Stimulated activated CD8-positive, alpha-beta memory T cell treated with anti-CD3 and anti-CD28 coated beads, Interleukin-7, amount 100 ng/mL, for 1 hour (primary cell): ENCODE data around the gene ZIC3.
"Not testable (repeated sequence)": the region's sequence is repeated elsewhere in the genome, so short reads cannot be mapped to it uniquely, and the experiment has no call there.

ENCODE experiments used
- DNase-seq, 2 donors: peaks; one replicate each; pipeline ENCODE4 v3.0.0-alpha.2; 2020; ENCODE audit warnings: low read depth in 2 of 2

ZIC3 gene

DNA sequence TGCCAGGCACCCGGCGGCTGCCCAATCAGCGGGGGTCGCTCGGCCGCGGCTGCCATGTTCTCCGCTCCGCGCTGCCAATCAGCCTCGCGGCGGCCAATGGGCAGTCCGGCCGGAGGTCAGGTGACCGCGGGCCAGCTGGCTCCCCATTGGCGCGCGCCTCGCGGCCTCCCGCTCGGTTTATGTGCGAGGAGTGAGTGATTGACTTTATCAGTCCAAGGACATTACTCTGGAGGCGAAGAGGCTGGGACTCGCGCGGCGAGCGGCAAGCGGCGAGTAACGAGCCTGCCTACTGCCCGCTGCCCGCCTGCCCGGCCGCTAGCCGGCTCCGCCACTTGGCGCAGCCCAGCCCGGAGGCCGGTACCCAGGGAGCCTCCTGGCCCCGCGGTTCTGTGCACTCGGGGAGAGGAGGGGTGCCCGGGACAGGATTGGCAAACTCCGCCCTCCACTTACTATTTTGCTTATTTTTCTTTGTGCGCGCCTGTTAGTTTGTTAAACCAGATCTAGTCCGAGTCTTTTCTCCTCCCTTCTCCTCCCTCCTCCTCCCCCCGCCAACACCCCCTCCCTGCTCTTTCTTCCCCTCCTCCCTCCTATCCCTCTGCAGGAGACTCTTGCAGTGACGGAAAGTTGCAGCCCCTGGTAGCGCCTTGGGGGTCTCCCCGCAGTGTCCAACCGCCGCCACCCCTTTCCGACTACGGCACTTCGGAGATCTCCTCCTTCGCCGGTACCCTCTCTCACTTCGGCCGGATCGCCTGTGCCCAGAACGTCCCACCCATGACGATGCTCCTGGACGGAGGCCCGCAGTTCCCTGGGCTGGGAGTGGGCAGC lies at the start of gene ZIC3:
ZIC3 (plus strand) TSS at position 207 of the 825 bp plus-strand sequence; CDS start at position 772, 565 bp downstream.
- no peak for DNase-seq

DNA sequence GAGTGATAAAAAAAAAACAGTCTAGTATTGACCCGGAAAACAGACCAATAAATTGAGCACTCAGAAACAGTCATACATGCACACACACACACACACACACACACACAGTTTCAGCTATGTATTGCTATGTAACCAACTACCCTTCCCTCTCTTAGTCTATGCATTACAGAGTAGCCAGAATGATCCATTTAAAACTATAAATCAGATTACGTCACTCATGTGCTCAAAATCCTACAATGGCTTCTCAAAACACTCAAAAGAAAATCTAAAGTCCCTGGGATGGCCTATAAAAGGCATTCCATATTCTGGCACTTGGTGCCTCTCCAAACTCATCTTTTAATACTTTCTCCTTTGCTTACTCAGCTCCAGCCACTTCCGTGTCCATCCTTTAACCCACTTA lies 46.5 kb upstream of the ZIC3 start:
- no peak for DNase-seq

DNA sequence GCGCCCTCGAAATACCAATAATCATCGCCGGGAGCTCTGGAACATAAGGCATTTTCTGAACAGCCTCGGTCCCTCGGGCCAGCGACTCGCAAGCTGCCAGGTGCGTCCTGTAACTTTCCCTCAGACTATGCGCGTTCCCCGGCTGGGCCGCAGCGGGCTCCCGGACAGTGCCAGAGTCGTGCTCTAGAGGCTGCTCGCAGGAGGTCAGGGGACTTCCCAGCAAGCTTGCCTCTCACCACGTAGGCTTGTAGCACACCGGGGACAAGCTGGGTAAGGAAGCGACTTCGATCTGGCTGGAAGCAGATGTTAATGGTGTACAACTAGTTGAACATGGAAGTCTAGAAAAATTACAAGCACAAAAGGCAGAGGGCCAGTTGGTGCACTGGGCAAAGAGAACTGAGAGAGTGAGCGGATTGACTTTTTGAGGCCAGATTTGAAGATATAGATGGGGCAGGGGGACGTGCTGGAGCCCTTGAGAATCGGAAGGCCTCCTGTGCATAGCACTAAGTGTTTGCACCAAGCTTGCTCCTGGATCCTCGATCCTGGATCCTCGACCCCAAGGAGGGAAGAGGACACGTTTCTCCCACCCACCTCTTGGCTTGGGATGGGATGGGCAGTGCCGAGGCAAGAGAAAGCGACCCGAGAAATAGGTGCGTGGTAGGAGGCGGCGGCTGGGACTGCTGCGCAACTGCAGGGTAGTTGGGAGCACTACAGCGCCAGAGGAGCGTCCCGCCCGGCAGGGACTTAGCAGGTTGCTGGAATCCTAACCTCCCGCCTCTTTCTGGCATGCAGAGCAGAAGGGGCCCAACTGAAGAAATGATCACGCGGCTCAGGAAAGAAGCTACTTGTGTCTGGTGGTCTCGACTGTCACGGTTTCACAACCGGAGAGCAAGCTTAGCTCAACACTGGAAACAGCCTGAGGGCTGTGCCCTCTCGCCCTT lies 19.9 kb upstream of the ZIC3 start:
- no peak for DNase-seq

DNA sequence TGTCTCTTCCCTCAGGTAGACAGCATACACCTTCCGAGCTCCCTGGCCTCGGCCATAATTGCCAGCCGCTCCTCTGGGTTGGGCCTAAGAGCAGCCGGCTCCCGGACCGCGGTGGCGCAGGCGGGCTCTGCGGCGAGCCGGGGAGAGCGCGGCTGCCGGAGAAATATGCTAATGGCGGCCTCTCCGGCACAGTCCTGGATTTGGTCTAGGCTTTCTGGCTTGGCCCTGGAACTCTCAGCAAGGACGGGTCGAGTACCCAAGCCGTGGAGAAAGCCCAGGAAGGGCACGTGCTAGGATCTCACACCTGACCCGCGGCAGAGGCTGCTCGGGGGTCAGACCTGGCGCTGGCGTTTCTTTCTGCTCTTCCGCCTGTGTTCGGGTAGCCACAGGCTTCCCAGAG lies 18.6 kb upstream of the ZIC3 start:
- DNase-seq: no peak

DNA sequence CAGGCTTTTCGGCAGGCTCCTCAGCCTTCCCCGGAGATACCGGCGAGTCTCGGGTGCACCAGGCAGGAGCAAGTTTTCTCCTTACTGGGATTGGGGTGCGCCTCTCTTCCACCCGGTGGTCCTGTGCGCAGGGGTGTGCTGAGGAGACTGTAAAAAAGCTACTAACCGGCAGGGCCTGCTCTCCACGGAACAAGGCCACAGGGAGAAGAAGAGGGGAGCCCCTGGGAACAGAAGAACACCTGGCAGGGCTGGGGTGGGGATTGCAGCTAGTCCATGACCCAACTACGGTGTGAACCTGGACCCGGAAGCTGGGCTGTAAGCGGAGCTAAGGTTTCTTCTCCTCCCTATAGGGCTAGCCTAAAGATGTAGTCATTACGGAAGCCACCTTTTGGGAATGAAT lies 17.7 kb upstream of the ZIC3 start:
- no peak for DNase-seq

DNA sequence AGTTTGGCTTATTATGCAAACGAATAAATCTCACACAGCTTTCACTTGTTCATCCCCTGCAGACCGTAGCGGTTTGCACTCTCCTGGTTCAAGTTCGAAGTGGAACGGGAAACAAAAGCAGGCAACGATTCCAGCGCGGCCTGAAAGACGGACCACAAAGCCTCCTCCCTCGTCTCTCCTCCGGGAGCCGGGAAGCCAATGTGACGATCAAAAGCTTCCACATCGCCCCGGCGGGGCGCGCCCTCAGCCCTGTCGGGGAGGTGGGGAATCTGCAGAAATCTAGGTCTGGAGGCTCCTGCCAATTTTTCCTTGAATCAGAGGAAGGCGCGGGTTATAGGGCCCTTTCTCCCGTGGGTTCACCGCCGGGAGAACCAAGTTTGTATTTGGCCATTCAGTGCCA lies 16.9 kb upstream of the ZIC3 start:
- no peak for DNase-seq

DNA sequence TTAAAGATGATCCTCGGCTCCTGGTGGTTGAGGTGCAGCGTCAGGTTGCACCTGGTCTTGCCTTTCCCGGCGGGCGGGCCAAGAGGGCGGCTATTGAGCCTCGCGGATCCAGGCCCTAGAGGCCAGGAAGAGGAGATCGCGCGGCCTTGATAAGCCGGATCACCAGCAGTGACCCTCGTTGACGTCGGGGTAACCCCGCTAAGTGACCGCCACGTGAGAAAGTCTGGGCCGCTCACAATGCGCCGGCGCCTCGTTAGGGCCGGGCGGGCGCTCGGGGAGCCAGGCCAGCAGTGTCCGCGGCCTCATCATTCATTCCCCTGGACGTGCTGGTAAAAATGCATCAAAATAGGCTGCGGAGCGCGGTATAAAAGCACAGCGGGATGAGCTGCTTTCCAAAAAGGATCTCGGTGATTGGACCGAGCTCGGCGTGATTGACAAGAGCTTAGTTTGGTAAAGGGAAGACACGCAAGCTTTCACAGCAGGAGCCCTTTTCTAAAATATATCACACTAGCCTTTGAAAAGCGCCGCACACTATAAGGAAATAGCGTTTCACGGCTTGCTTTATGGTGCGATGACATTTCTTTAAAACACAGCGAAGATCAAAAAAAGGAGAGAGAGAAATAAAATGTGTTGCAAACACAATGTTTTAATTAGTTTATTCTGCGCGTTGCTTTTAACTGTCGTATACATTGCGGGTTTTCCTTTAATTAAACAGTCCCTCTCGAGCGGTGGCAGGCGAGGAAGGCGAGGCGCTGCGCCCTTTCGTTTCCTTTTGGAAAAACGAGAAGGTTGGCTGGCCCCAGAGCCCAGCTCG lies 15.9 kb upstream of the ZIC3 start:
- no peak for DNase-seq

DNA sequence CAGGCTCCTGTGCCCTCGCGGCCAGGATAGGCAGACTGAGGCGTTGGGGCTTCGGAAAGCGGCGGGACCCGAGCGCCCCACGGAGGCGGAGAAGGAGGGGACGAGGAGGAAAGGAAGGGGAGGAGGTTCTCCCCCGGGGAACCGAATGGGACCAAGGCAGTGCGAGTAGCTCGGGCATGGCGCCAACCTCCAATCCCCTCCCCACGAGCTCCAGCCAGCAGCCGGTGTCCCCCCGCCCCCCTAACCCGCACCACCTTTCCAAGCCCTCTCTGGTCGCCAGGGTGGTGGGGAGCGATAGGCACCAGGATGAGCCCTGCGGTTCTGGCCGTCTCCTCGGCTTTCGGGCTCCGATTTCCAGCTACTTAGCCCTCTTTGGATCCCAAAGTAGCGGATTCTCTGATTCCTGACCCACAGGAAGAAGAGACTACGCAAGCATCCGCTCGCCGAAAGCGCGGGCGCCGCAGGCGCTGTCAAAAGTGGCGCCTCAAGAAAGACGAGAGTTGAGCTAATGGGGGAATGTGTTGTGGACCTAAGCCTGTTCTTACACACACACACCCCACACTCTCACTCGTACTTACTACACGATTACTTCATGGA lies 15.2 kb upstream of the ZIC3 start:
- no peak for DNase-seq

DNA sequence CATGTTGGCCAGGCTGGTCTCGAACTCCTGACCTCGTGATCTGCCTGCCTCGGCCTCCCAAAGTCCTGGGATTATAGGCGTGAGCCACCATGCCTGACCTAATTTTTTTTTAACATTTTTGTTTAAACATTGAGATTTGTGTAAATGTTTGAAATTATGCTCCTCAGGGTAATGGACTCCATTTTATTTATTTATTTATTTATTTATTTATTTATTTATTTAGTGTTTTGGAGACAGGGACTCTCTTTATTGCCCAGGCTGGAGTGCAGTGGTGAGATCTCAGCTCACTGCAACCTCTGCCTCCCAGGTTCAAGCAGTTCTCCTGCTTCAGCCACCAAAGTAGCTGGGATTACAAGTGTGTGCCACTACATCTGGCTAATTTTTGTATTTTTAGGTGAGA lies 13.8 kb upstream of the ZIC3 start:
- not testable (repeated sequence) for DNase-seq

DNA sequence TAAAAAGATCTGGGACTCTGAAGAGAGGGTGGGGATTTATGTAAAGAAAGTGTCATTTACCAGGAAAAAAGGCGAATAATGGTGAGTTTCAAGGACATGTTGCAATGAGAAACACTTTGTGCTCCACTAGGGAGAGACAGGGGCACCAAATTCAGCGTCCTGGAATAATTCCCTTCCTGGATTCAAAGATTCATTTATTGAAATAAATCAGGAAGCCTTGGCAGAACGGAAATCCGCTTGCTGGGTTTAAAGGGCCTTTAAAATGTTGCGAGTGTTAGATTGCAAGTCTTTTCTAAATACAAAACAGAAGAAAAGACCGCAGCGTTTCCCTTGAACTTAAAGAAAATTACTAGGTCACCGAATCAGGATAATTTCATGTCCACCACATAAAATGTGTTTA lies 3.8 kb upstream of the ZIC3 start:
- no peak for DNase-seq

DNA sequence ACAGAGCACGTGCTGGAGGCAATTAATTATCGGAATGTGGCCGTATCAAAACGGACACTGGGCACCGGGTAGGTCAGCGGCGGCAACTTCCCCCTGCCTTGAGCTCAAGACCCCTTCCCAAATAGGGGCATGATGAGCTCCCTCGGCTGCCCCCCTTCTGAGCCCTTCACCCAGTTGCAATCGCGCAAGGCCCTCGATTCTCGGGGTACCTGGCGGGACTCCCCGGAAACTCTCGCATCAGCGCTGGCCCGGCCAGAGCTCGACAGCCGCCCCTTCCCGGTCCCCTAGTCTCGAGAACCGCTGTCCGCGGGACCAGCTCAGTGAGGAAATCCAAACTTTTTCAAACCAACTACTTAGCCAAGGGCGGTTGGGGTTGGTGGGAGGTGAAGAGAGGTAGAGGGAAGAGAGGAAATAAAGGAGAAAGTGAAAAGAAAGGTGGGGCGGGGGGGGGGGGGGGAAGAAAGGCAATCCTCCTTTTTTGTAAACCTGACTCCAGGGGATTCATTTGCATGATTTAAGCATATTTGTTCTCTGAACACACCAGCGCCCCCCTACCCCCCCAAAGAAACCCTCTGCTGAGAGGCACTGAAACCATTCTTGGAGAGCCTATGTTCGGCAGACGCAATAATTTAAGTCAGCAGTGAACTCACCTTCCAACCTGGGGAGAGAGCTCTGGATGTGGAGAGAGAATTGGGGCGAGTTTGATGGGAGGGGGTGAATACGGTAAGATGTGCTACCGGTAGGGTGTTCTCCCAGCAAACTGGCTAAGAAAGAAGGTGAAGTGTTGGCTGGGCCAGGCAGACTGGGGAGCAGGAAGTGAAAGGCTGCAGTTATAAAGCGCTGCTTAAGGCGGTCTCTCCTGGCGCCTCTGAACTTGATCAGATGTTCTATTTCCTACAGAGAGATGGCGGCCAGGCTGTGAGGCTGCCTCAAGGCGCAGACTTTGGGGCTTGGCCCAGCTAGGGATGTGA lies 2.0 kb upstream of the ZIC3 start:
- no peak for DNase-seq

DNA sequence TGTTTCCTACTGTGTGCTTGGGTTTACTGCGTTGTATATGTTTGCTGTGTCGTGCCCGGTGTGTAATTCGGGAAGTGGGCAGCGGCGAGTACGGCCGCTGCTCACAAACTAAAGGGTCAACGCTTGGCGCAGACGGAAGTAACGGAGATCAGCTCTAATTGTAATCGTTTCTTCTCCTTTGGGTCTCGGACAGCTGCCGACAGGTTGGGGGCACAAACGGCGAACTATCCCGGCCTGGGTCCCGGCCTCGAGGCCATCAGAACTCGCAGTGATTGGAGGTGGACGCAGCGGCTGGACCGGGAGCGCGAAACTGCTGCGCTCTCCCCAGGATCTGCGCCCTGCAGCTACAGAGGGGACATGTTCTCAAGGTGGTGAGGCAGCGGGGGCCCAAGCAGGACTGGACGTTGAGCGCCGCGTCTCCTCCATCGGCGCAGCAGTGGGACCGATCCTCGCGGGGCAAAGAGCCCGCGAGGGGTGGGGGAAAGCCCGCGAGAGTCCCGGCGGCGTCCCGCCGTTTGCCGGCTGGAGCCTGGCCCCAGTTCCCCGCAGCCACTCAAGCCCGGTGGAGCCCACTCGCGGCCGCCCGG lies 516 bp upstream of the ZIC3 start:
- DNase-seq: no peak

DNA sequence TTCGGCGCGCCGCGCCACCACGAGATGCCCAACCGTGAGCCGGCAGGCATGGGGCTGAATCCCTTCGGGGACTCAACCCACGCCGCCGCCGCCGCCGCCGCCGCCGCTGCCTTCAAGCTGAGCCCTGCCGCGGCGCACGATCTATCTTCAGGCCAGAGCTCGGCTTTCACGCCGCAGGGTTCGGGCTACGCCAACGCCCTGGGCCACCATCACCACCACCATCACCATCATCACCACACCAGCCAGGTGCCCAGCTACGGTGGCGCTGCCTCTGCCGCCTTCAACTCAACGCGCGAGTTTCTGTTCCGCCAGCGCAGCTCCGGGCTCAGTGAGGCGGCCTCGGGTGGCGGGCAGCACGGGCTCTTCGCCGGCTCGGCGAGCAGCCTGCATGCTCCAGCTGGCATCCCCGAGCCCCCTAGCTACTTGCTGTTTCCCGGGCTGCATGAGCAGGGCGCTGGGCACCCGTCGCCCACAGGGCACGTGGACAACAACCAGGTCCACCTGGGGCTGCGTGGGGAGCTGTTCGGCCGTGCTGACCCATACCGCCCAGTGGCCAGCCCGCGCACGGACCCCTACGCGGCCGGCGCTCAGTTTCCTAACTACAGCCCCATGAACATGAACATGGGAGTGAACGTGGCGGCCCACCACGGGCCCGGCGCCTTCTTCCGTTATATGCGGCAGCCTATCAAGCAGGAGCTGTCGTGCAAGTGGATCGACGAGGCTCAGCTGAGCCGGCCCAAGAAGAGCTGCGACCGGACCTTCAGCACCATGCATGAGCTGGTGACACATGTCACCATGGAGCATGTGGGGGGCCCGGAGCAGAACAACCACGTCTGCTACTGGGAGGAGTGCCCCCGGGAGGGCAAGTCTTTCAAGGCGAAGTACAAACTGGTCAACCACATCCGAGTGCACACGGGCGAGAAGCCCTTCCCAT lies 1.1 kb downstream of the ZIC3 start:
- DNase-seq: no peak

DNA sequence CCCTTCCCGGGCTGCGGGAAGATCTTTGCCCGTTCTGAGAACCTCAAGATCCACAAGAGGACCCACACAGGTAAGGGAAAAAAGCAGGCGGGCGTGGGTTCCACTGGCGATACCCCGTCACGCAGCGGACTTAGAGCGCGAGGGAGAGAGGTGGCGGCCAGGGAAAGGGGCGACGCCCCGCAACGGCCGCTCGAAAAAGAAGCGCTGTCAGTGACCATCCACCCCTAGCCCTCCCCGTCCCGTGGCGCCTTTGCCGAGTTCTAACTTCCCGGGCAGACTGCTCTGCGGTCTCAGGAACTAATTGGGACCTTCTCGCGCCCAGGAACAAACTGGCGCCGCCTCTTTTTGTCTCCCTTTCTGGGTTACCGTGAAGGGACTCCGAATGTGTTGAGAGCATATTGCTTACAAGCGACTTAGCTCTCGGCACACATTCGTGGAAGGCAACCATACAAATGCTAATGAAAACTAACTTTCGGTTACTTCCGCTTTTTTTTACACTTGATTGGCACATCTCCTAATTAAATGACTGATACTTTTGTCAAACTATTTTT lies 1.8 kb downstream of the ZIC3 start:
- DNase-seq: no peak

DNA sequence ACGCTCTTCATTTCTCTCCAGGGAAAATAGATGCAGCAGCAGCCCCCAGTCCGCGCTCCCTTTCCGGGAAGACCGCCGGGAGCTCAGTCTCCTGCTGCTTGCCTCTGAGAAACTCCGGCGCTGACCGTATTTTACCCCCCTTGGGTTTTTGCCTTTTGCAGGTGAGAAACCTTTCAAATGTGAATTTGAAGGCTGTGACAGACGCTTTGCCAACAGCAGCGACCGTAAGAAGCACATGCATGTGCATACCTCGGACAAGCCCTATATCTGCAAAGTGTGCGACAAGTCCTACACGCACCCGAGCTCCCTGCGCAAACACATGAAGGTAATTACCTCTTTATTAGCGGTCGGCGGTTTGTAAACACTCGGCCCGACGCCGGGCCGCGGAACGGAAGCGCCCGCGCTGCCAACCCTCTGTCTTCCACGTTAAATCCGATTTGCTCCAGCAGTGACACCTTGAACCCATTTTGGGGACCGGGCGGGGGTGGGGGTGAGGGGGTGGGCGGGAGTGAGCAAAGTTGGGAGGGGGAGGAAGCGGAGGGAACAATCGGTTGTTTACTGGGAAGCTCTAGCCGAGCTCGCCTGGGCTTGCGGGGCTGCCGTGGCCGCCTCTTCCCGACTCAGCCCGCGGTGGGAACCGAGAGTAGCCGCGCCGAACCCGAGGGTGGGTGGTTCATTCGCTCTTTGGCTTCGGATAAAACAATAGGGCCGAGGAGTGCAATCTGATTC lies 3.0 kb downstream of the ZIC3 start:
- no peak for DNase-seq

DNA sequence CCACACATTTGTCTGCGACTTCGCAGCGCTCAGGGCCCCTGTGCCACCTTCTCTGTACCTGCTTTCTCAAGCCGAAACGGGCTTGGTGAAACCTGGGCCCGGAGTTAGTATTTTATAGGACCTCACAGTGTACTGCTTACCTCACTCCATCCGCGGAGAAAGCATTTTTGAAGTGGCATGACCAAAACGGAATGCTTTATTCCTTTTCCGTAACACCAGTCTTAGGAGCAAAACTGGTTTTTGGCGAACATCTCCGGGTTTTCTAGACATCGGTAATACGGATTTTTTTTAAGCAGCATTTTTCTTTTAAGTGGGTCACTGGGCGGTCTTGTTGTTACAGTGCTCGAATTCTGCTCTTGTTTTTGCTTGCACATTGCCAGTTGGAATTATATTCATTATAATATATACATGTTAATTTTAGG lies 3.6 kb downstream of the ZIC3 start:
- no peak for DNase-seq

DNA sequence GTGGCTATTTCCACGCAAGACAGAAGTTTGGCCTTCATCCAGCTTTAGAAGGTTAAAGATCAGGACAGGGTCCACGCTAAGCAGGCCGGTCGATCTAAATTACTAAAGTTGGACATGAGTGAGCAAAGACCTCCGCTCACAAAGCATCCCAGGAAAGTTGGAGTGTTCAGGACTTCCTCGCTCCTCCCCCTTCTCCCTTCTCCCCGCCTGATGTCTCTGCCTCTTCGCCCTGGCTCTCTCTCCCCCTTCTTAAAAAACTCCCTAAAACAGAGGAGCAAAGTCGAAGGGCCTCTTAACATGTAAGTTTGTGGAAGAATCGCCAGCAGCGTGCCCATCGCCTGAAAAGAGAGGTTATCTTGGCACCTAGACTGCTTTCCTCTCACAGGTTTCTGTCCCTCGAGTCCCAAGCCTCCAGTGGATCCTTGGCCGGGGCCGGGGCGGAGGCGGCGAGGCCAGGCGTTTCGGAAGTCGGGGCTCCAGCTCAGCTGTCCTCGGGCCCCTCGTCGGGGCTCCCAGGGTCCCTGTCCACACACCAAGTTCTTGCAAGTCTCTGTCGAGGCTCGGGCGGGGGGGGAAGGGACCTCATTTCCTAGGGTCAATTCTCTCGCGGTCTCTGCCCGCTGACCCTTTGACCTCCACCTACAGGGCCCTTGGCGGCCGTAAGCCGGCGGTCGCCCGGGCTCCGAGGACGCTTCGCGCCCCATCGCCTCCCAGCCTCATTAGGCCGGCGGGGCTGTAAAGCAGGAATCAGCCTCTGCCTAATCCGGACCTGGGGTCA lies 7.6 kb downstream of the ZIC3 start:
- no peak for DNase-seq
